ENCODE measurements around the gene CPSF2.

DNA sequence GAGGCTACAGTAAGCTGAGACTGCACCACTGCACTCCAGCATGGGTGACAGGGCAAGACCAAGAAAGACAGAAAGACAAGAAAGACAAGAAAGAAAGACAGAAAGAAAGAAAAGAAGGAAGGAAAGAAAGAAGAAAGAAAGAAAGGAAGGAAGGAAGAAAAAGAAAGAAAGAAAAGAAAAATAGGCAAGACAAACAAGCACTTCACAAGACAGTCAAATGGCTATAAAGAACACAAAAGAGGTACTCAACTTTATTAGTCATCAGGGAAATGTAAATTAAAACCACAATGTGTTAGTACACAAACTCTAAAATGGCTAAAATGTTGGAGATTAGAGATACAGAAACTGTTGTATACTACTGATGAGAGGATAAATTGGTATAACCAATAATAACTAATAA lies 22.0 kb upstream of the CPSF2 start:
- TF ChIP-seq EP300 (IDR thresholded peaks at IDR 0.05; ENCODE audit: borderline replicate concordance in 1 of 2, low read depth in 1 of 2, low read length in 1 of 2) = no peak
- TF ChIP-seq TAF1 (IDR thresholded peaks at IDR 0.05; ENCODE audit: borderline replicate concordance, low read depth, low read length) = no peak
- TF ChIP-seq YY1 (IDR thresholded peaks at IDR 0.05; ENCODE audit: low read depth) = no peak
- TF ChIP-seq, protein P1, sequence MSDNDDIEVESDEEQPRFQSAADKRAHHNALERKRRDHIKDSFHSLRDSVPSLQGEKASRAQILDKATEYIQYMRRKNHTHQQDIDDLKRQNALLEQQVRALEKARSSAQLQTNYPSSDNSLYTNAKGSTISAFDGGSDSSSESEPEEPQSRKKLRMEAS (IDR thresholded peaks at IDR 0.05; ENCODE audit: low read depth) = no peak
- TF ChIP-seq, protein P2, sequence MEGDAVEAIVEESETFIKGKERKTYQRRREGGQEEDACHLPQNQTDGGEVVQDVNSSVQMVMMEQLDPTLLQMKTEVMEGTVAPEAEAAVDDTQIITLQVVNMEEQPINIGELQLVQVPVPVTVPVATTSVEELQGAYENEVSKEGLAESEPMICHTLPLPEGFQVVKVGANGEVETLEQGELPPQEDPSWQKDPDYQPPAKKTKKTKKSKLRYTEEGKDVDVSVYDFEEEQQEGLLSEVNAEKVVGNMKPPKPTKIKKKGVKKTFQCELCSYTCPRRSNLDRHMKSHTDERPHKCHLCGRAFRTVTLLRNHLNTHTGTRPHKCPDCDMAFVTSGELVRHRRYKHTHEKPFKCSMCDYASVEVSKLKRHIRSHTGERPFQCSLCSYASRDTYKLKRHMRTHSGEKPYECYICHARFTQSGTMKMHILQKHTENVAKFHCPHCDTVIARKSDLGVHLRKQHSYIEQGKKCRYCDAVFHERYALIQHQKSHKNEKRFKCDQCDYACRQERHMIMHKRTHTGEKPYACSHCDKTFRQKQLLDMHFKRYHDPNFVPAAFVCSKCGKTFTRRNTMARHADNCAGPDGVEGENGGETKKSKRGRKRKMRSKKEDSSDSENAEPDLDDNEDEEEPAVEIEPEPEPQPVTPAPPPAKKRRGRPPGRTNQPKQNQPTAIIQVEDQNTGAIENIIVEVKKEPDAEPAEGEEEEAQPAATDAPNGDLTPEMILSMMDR (IDR thresholded peaks at IDR 0.05) = no peak
- no peak for TF ChIP-seq POLR2AphosphoS5 (IDR thresholded peaks at IDR 0.05; ENCODE audit: low read depth, low read length)
- TF ChIP-seq NFIC (IDR thresholded peaks at IDR 0.05; ENCODE audit: borderline replicate concordance) = no peak
- TF ChIP-seq RFX5 (IDR thresholded peaks at IDR 0.05; ENCODE audit: low read length) = no peak
- no peak for TF ChIP-seq GATA2 (CRISPR knock-in tag; IDR thresholded peaks at IDR 0.05)
- TF ChIP-seq, protein P3, sequence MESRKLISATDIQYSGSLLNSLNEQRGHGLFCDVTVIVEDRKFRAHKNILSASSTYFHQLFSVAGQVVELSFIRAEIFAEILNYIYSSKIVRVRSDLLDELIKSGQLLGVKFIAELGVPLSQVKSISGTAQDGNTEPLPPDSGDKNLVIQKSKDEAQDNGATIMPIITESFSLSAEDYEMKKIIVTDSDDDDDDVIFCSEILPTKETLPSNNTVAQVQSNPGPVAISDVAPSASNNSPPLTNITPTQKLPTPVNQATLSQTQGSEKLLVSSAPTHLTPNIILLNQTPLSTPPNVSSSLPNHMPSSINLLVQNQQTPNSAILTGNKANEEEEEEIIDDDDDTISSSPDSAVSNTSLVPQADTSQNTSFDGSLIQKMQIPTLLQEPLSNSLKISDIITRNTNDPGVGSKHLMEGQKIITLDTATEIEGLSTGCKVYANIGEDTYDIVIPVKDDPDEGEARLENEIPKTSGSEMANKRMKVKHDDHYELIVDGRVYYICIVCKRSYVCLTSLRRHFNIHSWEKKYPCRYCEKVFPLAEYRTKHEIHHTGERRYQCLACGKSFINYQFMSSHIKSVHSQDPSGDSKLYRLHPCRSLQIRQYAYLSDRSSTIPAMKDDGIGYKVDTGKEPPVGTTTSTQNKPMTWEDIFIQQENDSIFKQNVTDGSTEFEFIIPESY (IDR thresholded peaks at IDR 0.05; ENCODE audit: borderline replicate concordance, low read depth) = no peak
